ENCODE results near the gene SELENON. TPM values are rescaled to one million over a fixed set of nuclear protein-coding genes. Genes with fewer than 3 reads are reported as not detected.

SELENON gene
- total RNA-seq, 1 experiment from 2014 or later = 57.2 TPM

GRCh38 chr1:25826571-25826970 is 26.6 kb downstream of the SELENON start:
- ATAC-seq = no peak

GRCh38 chr1:25828491-25828890 is 28.5 kb downstream of the SELENON start:
- DNase-seq (ENCODE audit: low read depth, low spot score) (no peak), ATAC-seq (no peak)
- H3K4me1 ChIP-seq (ENCODE audit: control insufficient read depth, insufficient read depth, low read length) = no peaks in the 10 kb centered on the region
- peaks cover 33% of the 10 kb centered on the region for H3K36me3 ChIP-seq (ENCODE audit: control insufficient read depth, insufficient read depth, low read length)
- no peaks in the 10 kb centered on the region for H3K27me3 ChIP-seq (ENCODE audit: control insufficient read depth, insufficient read depth, low read length)
- in situ Hi-C loops (cut with HindIII; ENCODE audit: low pct_unique_long_range_greater_than_20kb, low sequenced_read_pairs) (no loop called here), intact Hi-C loops (cut with micrococcal nuclease; ENCODE audit: unreplicated experiment) (no loop called here)
- TF ChIP-seq REST (IDR thresholded peaks at IDR 0.05; ENCODE audit: insufficient read depth in 1 of 2, low read depth in 2 of 2, low read length in 1 of 2) (no peak), CTCF (IDR thresholded peaks at IDR 0.05) (no peak), TCF7L2 (IDR thresholded peaks at IDR 0.05; ENCODE audit: low read depth, low read length) (no peak), POLR2AphosphoS5 (IDR thresholded peaks at IDR 0.05; ENCODE audit: low read depth, low read length) (no peak), SIN3A (IDR thresholded peaks at IDR 0.05; ENCODE audit: borderline replicate concordance, insufficient read depth, low read depth, low read length) (no peak)
- H3K27ac ChIP-seq (ENCODE audit: low read length) = no peak overlapping the region
- POLR2A ChIA-PET = no interaction called here
- H3K4me3 ChIP-seq (ENCODE audit: low read depth in 2 of 2, low read length in 2 of 2) = no peak overlapping the region
- BruUV-seq (replicated peaks) = no TSS peak
- CTCF ChIA-PET = no interaction called here
- no peaks in the 10 kb centered on the region for H3K9me3 ChIP-seq (ENCODE audit: control insufficient read depth, insufficient read depth, low read depth, low read length)

More at GRCh38 chr1:25826571-25826970, 26.6 kb downstream of the SELENON start:
- no peak for DNase-seq (ENCODE audit: low read depth, low spot score)
- in situ Hi-C loops (cut with HindIII; ENCODE audit: low pct_unique_long_range_greater_than_20kb, low sequenced_read_pairs) (no loop called here), intact Hi-C loops (cut with micrococcal nuclease; ENCODE audit: unreplicated experiment) (no loop called here)
- BruUV-seq (replicated peaks) = no TSS peak
- Histone ChIP-seq H3K27ac (ENCODE audit: low read length) (no peak overlapping the region), H3K4me1 (ENCODE audit: control insufficient read depth, insufficient read depth, low read length) (peaks cover 9% of the 10 kb centered on the region), H3K9me3 (ENCODE audit: control insufficient read depth, insufficient read depth, low read depth, low read length) (no peaks in the 10 kb centered on the region), H3K27me3 (ENCODE audit: control insufficient read depth, insufficient read depth, low read length) (no peaks in the 10 kb centered on the region), H3K36me3 (ENCODE audit: control insufficient read depth, insufficient read depth, low read length) (peaks cover 21% of the 10 kb centered on the region), H3K4me3 (ENCODE audit: low read depth in 2 of 2, low read length in 2 of 2) (no peak overlapping the region)
- ChIA-PET POLR2A (no interaction called here), CTCF (no interaction called here)
- TF ChIP-seq CTCF (IDR thresholded peaks at IDR 0.05) (no peak), TCF7L2 (IDR thresholded peaks at IDR 0.05; ENCODE audit: low read depth, low read length) (no peak), SIN3A (IDR thresholded peaks at IDR 0.05; ENCODE audit: borderline replicate concordance, insufficient read depth, low read depth, low read length) (no peak), REST (IDR thresholded peaks at IDR 0.05; ENCODE audit: insufficient read depth in 1 of 2, low read depth in 2 of 2, low read length in 1 of 2) (no peak), POLR2AphosphoS5 (IDR thresholded peaks at IDR 0.05; ENCODE audit: low read depth, low read length) (no peak)
